ENCODE results near the gene SKIC2. TPM values are rescaled to one million over a fixed set of nuclear protein-coding genes. Genes with fewer than 3 reads are reported as not detected.

Gene SKIC2
- total and polyA plus RNA-seq, 2 of the 8 experiments (the other 6 are each of a cell fraction or from before 2014, with no cell fraction given): 42.1 to 59.7 TPM

DNA sequence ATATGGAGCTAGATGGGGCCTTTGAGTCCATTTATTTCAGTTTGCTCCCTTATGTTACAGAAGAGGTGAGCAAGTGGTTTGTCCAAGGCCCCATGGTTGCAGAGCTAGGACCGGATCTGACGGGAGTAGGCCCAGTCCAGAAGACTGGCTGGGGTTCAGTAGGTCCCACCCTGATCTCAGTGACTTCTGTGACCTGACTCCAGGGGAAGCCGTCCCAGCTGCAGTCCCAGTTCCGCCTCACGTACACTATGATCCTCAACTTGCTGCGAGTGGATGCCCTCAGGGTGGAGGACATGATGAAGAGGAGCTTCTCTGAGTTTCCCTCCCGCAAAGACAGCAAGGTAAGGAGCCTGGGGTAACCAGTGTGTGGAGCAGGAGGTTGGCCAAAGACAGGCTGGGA lies 7.5 kb downstream of the SKIC2 start (continued):
- TF ChIP-seq CHD7 (IDR thresholded peaks at IDR 0.05; ENCODE audit: insufficient replicate concordance, low read length) (no peak), NRF1 (IDR thresholded peaks at IDR 0.05; ENCODE audit: low read depth, low read length) (no peak), RNF2 (IDR thresholded peaks at IDR 0.05; ENCODE audit: borderline replicate concordance, low read depth, low read length, missing control alignments, poor library complexity, severe bottlenecking) (no peak), ASH2L (IDR thresholded peaks at IDR 0.05; ENCODE audit: low read length) (no peak), JUND (IDR thresholded peaks at IDR 0.05; ENCODE audit: low read length) (no peak), TAF1 (IDR thresholded peaks at IDR 0.05; ENCODE audit: low read depth, low read length) (no peak), CREB1 (IDR thresholded peaks at IDR 0.05) (no peak)
- TF ChIP-seq, protein P1, sequence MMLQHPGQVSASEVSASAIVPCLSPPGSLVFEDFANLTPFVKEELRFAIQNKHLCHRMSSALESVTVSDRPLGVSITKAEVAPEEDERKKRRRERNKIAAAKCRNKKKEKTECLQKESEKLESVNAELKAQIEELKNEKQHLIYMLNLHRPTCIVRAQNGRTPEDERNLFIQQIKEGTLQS (IDR thresholded peaks at IDR 0.05; ENCODE audit: insufficient read depth, low read depth, low read length): no peak
